CD4-positive, alpha-beta T cell treated with Interleukin-4 for 1 hour (primary cell): ENCODE data around the gene AKIRIN2.
A peak's percentile ranks its signal among the peaks of the same experiment; 100 is the strongest.

Experiments used
- DNase-seq, 2 donors: peaks; one replicate each; pipeline ENCODE4 v3.0.0-alpha.2; 2020 to 2022

AKIRIN2 gene

DNA sequence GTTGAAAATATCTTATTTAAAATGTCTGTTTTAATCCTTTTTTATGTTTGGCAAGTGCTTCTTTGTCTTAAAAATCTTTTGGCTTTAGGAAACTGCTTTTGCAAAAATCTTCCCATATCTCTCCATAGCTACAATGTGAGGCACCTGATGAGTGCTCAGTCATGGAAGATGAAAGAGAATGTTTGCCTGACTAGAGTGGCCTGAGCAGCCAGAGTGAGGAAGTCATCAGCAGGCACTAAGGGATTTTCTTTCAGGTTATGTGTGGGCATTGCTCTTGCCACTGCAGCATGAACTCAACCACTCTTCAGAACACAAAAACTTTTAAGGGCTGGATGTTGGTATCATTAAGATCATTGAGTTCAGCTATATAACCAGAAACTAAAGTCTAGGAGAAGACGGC lies 47.9 kb downstream of the AKIRIN2 start:
- DNase-seq: no peak

DNA sequence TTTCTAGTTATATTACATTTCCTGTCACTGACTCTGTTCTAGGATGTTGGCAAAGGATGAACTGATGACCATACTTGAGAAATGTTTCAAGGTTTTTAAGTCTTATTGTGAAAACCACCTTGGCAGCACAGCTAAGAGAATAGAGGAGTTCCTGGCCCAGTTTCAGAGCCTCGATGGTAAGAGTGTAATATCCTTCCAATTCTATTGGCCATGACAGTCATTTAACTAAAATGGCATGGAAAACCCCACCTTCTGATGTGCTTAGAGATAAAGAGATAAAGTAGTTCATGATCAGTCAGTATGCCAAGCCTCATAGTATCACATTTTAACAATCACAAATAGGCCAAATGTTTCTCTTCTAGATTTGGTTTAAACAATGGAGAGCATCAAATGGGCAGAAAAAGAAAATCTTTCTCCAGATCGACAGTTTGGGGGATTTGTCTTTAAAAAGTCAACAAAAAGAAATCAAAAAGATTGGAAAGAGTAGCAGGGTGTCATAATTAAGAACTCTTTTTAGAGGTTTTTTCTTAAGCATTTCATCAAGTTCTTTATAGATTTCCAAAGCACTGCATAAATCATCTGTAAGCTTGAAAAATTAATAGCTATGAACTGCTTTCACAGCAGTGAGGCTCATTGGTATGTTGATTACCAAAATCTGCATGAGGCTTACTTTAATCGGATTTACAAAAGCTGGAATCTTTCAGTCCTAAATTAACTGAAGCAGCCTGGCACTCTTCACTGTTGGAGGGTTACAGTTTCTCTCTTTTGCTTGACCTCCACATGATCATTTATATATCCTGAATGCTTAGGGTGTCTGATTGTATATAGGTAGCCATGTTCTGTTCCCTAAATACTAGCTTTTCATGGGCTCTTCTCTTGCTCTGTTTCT lies 48.7 kb downstream of the AKIRIN2 start:
- DNase-seq: peak in 1 of 2 donors; percentile 29

DNA sequence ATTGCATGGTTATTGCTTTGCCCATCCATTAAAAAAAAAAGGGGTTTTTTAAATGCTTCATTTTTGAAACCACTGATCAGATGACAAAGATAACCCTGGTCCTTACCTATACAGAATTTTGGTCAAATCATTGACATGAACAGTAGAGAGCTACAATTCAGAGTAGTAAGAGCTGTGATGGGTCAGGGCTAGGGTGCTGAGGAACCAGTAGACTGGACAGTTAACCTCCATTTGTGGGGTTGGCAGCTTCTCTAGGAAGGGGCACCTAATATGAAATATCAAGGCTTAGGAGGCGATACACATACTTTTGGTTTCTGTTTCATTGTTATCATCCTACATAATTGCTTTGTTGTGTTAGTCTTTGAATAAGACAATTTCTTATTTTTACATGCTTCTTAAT lies 57.0 kb downstream of the AKIRIN2 start:
- peak in 1 of 2 donors; percentile 42 for DNase-seq

DNA sequence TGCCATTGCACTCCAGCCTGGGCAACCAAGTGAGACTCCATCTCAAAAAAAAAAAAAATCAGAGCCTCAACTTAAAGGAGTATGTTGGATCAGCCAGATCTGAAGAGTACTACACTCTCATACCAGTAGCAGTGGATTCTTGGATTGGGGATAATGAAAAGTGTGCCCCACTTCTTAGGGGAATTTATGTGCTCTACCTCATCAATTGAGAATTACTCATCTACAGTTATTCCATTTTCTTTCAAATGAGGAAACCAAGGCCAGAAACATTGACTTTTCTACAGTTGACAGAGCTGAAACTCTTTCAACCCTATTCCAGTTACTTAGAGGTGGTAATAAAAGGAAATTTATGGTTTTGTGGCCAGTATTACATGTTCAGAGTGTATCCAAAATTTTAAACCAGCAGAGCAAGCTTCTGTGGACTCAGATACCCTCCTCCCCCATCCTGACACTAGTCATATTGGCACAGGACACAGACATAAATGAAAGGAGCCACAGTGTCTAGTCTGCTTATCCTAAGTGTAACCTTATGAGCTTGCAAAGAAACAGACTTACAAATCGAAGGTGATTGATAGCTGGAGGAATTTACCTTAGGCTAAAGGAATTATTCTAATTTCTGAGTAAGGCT lies 60.9 kb downstream of the AKIRIN2 start:
- DNase-seq: no peak

DNA sequence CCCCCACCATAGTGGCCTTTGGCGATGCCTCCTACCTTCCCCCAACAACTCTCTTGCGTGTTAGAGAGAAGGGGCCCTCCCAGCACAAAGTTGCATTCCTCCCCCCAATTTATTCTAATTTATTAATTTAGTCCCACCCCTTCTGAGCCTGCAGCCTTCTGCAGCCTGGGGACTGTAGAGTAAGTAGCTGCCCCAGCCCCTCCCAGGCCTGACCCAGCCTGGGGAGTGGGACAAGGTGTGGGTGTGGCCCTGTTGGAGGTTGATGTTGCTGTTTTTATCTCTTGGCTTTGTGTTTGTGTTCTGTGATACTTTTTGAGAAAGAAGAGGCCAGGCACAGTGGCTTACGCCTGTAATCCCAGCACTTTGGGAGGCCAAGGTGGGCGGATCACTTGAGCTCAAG lies 62.7 kb downstream of the AKIRIN2 start:
- DNase-seq: no peak

DNA sequence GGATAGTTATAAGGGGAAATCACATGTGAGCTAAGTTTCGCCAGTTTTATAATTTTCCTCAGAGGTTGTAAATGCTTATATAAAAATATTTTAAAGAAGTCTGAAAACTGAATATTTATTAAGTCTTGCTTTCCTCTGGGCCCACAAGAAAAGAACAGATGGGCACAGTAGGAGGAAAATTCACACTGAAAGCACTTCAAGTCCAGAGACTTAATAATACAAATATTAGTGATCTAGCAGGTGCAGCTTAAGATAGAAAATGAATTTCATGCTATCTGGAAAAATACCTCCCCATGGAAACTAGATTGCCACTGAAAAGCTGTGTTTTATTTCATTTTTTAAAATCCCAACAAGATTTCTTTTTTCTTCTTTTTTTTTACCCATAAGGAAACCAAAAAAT lies 64.9 kb downstream of the AKIRIN2 start:
- DNase-seq: no peak

DNA sequence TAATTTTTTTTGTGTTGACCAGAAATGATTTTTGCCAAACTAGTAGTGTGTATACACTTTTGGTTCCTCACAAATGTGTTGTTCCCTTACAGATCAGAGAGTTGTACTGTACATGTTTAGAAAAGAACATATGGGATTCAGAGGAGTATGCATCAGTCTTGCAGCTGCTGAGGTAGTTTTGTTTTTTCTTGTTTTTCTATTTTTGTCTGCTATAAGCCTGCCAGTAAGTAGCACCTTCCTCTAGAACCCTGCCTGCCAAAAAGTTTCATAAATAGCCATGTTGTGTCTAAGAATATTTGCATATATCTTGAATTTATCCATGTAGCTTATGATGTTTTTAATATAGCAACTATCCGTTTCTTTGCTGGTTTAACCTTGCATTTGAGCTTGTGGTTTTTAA lies 65.7 kb downstream of the AKIRIN2 start:
- DNase-seq: no peak

DNA sequence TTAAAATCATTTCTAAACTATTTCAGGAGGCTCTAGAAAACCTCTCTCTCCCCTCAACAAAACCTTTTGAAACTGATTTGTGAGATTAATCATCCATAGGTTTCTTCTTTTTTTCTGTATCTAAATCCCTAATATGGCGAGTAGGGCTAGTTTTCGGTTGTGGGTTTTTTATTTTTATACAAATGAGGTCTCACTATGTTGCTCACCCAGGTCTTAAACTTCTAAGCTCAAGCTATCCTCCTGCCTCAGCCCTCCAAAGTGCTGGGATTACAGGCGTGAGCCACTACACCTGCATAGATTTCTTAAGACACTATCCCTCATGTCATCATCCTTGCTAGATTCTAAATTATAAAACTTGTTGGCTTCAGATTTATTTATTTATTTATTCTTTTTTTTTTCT lies 68.2 kb downstream of the AKIRIN2 start:
- DNase-seq: no peak

DNA sequence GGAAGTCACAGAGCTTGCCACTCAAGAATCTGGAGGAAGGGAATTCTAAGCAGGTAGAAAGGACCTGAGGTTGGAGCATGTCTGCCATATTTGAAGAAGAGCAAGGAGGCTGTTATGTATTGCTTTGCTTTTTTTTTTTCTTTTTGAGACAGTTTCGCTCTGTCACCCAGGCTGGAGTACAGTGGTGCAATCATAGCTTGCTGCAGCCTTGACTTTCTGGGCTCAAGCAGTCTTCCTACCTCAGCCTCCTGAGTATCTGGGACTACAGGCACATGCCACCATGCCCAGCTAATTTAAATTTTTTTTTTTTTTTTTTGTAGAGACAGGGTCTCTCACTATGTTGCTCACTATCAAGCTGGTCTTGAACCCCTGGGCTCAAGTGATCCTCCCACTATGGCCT lies 71.3 kb downstream of the AKIRIN2 start:
- DNase-seq: no peak

DNA sequence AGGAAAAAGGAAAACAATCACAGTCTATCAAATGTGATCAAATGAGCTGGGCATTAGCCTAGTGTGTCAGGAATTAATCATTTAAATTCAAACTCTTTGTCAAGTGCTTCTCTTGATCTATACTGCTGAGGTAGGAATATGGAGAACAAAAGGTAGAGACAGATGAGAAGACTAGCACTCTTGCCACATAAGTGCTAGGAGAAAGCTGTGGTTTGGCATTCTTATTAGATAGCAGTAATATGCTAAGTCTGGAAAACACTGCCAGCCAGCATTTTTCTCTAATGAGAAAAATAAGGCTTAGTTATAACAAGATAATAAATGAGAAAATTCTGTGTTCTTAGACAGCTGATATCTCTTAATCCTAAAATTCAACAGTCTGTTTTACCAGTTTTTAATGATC lies 73.2 kb downstream of the AKIRIN2 start:
- DNase-seq: no peak

DNA sequence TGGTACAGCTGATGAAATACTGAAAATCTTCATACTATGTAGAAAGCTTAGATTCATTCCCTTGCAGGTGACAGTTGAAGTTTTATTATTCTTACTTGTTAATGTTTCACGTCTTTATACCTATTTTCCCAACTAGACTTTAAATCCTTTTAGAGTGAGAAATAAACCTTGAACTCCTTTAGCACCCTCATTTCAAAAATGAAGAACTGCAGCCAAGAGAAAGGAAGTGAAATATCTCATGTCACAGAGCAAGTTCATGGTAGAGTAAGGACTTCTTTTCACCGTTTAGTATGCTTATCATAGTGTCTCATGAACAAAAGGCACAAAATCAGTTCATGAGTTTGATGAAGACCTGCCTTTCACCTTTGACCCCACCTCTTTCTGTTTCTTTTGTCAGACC lies 73.6 kb downstream of the AKIRIN2 start:
- DNase-seq: no peak
